GM19455 (cell line): ENCODE results near the gene BTF3L4.
A peak's percentile ranks its signal among the peaks of the same experiment; 100 is the strongest.
"Not testable (repeated sequence)": the region's sequence is repeated elsewhere in the genome, so short reads cannot be mapped to it uniquely, and the experiment has no call there.

Experiments used
- ATAC-seq: cut with Tn5 transposase; IDR thresholded peaks from one replicate; pipeline ENCODE4 v1.9.1; 2021; ENCODE audit not compliant: unreplicated experiment

The BTF3L4 gene

DNA sequence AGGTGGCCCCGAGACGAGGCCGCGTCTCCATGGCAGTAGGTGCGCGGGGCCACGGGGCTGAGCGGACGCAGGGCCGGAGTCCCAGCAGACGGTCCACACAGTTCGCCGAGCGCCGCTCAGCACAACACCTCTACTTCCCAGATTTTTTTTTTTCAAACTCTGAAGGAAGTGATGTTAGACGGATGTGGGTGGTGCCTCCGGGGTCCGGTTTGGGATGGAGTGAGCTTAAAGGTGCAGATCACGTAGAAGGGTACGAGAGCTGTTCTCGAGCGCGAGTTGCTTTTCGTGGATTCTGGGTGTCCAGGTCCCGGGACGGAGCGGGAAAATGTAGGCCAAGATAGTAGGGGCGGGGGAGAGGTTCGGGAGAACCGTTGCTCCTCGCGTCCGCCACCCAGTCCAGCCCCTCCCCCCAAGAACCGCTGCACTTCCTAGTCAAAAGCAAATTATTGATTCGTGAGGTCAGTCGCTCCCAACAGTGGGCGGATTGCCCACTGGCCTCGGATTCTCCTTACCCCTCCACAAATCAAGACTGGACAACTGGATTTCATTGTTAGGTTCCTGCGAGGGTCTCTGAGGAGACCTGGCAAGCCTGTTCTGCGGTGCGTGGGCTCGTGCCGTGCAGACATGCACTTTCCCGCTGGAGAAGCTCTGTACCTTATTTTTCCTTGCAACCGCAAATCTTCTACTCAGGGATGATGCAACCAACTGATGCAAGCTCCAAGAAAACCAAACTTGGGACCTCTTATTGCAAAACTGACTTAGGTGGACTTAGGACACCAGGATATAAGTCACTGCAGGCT, 829 bp upstream of the BTF3L4 start, which contains the start of gene TXNDC12:
Gene TXNDC12, minus strand, starts transcription at position 126 of the 800 bp plus-strand sequence. Its CDS starts 95 bp downstream, at position 31.
- ATAC-seq = peak; percentile 48

DNA sequence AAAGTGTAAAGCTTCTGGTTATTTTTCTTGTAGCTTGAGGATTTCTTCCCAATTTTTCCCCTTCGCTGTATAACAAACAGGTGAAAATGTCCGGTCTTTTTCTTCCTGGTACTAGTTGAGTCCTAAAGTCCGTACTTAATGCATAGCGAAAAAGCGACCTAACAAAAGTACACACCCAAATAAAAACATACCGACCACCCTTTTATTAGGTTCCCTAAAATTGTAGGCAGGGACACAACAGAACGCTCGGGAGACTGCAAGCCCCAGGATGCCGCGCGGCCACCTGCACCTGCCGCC, 281 bp upstream of the BTF3L4 start:
- ATAC-seq = no peak

DNA sequence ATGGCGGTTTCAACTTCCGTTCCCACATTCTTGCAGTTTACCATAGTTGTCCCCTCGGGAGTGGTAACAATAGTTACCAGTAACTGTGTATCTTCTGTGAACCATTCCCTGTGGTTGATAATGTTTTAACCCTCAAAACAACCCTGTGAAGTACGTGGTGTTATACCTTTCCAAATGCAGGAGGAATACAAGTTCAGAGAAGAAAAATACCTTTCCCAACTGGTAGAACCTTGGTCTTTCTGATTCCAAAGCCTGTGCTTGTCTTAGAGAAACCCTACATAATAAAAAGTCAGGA, 789 bp downstream of the BTF3L4 start:
- ATAC-seq = no peak

DNA sequence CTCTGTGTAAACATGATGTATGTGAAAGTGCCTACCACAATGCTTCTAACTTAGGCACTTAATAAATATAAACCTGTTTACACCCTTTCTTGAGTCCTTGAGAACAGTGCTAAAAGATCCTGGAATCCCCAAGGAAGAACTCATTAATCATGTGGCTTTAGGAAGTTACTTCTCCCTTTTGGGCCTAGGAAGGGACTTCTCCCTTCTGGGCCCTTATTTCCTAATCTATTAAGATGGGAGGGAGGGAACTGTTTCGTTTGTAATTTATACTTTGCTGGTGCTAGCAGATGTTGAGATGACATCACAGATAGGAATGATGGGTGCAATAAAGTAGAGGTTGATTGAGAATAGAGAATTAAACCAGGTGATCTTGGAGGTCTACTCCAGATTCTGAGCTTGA, 1.2 kb downstream of the BTF3L4 start:
- no peak for ATAC-seq

DNA sequence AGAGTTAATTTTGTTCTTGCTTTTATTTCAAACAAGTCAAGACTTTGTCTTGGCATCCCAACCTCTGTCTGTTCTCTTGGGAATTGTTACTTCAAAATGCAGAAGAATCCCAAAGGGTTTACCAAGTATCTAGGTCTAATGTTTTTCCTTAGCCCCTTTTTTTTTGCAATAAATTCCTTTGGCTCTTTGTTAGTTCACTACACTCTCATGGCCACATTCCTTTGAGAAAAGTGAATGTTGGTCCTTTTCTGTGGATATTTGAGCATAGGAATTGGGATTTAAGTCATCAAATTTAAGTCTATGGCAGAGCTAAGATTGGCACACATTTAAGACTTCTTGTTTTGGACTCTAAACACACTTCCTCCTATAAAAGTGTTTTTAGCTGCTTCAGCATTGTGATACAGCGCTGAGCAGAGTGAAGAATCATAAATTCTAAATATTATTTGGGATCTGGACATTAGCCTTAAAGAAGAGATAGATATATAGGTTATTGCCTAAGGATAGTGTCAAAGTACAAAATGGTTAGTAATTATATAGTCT, 1.9 kb downstream of the BTF3L4 start:
- no peak for ATAC-seq

DNA sequence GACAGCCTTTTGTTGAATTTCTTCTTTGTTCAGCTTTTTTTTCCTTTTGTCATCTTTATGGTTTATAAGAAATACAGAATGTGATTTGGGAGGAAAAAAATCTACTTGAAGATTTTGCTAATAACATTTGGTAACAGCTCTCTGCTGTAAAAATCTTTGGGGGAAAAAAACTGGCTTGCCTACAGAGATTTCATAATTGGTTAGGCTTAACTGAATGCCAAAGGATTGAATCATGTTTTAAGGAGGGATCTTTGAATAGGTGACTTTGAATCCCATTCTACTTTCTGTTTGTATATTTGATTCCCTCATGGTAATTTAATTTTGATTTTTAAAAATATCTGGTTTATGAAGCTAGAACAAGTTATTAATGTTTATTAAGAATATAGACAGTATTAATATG, 3.2 kb downstream of the BTF3L4 start:
- ATAC-seq = no peak

DNA sequence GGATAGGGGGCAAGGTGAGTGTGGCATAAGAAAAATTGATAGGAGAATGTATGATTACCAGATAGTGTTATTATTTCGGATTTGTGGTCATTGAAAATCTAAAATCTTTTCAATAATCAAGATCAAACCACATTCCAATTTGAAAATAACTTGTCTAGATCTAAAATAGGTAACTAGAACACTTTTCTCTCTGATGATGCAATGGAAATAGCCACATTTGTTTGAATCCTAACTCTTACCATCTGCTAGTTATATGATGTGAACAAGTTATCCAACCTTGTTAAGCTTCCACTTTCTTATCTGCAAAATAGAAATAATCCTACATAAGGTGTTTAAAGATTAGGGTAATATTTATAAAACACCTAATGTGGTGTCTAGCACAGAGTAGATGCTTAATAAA, 3.8 kb downstream of the BTF3L4 start:
- ATAC-seq = no peak

DNA sequence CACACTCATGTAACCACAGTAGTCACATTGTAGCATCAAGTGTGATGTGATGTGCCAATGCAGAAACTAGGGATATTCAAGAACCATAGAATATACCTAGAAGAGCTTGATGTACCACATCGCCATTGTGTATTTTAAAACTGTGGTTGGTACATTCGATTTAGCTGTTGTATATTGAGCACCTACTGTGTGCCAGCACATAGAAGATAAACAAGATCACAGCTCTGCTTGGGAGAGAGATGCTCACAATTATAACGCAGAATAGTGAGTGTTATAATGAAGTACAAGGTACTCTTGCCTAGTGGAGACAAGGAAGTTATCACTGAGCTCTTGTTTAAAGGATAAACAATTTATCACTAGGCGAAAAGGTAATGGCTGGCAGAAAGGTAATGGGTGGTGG, 4.7 kb downstream of the BTF3L4 start:
- ATAC-seq = no peak

DNA sequence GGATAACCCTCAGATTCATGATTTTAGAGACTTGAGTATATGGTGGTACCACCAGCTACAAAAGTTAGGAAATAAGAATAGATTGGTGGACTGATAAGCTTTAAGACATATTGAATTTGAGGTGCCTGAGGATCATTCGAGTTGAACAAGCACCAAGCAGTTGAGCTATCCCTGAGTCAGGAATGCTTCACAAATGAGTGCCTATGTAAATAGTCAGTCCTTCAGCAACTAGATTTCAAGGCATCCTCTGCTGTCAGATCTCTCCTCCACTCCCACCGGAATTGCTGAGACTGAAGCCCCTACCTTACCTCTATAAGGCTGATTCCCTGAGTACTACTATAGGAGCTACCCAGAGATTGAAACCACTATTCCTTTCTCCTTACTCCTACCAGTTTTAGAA, 7.1 kb downstream of the BTF3L4 start:
- no peak for ATAC-seq

DNA sequence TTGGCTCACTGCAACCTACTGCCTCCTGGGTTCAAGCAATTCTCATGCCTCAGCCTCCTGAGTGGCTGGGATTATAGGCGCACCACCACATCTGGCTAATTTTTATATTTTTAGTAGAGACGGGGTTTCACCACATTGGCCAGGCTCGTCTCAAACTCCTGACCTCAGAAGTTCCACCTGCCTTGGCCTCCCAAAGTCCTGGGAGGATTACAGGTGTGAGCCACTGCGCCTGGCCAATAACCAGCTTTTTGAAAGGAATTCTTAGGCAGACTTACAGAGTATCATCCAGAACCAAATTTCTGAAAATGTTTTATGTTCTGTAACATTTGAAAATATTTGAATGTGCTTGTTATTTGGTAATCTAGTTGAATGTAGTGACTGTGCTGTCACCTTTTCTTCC, 14.6 kb downstream of the BTF3L4 start:
- ATAC-seq = no peak

DNA sequence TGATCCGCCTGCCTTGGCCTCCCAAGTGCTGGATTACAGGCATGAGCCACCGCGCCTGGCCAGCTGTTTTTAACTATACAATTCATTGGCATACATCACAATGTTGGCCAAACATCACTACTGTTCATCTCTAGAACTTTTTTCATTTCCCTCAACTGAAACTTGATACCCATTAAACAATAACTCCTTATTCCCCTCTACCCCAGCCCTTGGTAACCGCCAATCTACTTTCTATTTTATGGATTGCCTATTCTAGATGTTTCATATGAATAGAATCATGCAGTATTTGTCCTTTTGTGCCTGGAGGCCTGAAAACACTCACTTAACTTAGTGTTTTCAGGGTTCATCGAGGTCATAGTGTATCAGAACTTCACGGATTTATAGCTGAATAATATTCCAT, 16.2 kb downstream of the BTF3L4 start:
- no peak for ATAC-seq

DNA sequence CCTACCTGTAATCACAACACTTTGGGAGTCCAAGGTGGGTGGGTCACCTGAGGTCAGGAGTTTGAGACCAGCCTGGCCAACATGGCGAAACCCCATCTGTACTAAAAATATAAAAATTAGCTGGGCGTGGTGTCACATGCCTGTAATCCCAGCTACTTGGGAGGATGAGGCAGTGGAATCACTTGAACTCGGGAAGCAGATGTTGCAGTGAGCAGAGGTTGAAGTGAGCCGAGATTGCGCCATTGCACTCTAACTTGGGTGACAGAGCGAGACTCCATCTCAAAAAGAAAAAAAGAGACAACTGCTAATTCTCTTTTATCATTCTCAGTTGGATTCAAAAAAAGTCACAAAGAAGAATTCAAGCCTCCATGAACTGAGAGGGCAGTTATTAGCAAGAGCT, 21.2 kb downstream of the BTF3L4 start:
- not testable (repeated sequence) for ATAC-seq

DNA sequence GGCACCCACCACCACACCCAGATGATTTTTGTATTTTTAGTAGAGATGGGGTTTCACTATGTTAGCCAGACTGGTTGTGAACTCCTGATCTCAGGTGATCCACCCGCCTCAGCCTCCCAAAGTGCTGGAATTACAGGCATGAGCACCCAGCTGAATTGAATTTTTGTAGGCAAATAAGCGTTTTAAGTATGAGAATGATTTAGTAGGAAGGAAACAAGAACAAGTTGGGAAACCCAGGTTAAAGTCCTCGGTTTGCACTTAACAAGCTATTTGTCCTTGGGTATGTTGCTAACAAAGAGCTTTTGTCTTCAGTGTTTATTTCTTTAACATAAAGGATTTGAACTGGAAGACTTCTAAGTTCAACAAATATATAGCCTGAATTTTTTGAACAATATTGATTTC, 23.9 kb downstream of the BTF3L4 start:
- no peak for ATAC-seq

DNA sequence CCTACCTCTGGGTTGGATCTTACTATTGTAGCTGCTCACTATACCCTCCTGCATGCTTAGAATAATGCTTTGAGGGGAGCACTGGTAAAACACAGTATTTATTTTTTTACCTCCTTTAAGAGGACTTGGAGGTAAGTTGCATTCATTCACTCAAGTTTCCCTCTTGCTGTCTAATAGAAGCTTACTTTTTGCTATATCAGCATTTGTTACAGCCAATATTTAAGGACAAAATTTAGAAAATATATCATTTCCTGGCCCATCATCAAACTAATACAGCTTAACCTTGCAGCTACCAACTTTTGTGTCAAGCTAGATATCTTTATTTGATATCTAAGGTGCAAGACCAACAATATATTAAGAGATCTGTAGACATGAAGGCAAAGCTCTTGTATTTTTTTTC, 31.8 kb downstream of the BTF3L4 start:
- ATAC-seq = not testable (repeated sequence)

DNA sequence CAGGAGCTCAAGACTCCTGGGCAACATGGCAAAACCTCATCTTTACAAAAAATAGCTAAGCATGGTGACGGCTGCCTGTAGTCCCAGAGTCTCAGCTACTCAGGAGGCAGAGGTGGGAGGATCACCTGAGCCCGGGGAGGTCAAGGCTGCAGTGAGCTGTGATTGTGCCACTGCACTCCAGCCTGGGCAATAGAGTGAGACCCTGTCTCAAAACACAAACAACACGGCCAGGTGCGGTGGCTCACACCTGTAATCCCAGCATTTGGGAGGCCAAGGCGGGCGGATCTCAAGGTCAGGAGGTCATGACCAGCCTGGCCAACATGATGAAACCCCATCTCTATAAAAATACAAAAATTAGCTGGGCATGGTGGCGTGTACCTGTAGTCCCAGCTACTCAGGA, 38.2 kb downstream of the BTF3L4 start:
- ATAC-seq = not testable (repeated sequence)

DNA sequence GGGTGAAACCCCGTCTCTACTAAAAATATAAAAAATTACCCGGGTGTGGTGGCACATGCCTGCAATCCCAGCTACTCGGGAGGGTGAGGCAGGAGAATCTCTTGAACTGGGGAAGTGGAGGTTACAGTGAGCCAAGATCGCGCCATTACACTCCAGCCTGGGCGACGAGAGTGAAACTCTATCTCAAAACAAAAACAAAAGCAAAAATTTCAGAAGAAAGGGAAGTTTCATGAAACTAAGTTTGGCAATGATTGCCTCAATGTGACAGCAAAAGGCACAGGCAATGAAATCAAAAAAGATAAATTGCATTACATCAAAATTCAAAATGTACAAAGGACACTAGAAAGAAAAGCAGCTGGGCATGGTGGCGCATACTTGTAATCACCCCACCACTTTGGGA, 40.1 kb downstream of the BTF3L4 start:
- ATAC-seq = no peak

DNA sequence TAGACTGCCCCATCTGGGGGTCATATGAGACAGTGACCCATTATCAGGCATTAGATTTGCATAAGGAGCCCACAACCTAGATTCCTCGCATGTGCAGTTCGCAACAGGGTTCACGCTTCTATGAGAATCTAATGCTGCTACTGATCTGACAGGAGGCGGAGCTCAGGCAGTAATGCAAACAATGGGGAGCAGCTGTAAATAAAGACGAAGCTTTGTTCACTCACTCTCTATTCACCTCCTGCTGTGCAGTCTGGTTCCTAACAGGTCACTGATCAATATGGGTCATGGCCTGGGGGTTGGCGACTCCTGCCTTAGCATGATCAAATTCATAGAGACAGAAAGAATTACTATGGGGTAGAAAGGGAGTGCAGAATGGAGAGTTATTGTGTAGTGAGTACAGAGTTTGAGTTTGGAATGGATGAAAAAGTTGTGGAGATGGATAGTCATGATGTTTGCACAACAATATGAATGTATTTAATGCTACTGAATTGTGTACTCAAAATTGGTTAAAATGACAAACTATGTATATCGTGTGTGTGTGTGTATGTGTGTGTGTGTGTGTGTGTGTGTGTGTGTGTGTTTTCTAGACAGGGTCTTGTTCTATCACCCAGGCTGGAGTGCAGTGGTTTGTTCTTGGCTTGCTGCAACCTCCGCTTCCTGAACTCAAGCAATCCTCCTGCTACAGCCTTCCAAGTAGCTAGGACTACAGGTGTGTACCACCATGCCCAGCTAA, 42.2 kb downstream of the BTF3L4 start:
- no peak for ATAC-seq

DNA sequence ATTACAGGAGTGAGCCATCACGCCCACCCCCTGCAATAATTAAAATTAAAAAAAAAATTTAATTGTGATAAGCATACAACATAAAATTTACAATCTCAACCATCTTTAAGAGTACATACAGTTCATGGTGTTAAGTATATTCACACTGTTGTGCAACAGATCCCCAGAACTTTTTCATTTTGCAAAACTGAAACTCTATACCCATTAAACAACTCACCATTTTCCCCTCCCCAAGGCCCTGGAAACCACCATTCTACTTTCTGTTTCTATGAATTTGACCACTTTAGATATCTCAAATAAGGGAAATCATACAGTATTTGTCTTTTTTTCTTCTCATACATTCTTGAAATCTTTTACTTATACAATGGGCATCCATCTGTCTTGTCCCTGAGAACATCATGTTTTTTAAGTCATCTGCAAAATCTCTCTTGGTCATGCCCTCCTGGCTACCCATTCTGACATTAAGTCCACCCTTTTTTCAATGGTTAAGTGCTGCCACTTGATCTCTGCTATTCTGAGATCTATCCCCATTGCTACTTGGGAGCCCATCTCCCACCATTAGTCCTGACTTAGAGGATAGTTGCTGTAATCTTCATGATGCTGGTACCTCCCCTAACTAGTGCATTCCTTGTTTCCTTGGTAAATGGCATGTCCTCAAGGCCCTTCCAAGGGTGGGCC, 46.4 kb downstream of the BTF3L4 start:
- no peak for ATAC-seq

DNA sequence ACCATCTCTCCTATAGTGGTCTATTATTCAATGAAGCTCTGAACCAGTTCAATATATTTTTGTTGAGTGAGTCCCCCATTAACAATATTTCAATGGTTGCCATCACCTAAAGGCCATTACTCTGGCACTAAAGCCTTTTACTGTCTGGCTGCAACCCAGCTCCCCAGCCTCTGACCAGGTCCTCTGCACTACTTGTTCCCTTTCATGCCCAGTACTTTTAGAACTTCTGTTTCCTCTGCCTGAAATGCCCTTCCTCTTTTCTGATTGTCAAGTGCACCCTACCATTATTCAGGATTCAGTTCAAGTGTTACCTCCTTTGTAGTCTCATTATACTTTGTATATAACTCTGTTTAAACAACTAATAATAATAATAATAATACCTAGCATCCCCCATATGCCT, 55.4 kb downstream of the BTF3L4 start:
- ATAC-seq = no peak

DNA sequence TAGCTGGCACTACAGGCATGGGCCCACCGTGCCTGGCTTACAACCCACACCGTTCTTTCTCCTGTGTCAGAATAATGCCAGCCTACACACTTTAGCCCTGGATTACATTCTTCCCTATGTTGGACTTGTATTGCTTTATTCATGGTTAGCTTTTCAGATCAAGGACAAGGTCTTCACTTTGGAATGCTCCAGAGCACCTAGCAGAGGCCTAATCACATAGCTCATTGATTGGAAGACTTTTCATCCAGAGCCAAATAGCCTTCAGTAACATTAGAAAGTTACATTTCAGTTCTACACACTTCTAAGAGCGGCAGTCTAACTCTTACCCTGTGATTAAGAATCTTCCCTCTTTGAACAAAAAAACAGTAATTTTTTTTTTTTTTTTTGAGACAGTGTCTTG, 56.4 kb downstream of the BTF3L4 start:
- no peak for ATAC-seq

DNA sequence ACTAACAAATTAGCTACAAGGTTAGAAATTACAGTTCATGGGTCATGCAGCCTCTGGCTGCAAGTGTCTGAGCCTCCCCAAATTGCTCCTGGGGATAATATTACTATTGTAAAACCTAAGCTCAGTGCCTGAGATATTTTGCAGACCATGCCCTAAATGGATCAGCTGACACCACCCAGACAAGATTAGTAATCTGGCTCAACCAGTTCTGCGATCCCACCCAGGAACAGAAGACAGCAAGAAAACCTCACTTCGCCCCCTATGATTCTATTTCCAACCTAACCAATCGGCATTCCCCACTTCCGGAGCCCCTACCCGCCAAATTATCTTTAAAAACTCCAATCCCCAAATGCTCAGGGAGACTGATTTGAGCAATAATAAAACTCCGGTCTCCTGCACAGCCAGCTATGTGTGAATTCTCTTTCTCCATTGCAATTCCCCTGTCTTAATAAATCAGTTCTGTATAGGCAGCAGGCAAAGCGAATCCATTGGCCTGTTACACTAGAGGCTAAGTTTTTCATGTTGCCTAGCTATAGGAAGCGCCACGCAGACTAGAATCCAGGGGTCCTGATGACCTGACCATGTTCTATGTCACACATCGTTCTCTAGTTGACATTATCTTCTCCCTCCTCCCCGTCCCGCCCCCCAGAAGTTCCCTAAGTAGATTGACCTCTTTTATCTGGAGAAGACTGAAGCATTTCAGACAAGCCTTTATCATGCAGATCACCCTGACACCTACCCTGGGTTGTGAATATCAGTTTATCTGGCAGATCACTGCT, 63.4 kb downstream of the BTF3L4 start:
- ATAC-seq = no peak
